ENCODE results near the gene FLT3LG. TPM values are rescaled to one million over a fixed set of nuclear protein-coding genes. Genes with fewer than 3 reads are reported as not detected.

FLT3LG gene
- total and polyA plus RNA-seq, 2 experiments from 2014 or later = 0.49 to 1.8 TPM

- Histone ChIP-seq H3K9me2 (ENCODE audit: insufficient read depth) (no peaks in the 10 kb centered on the region), H2AFZ (peak overlapping the region; percentile 100), H3K4me1 (ENCODE audit: insufficient read depth) (peaks cover 21% of the 10 kb centered on the region), H3F3A (replicated peaks; ENCODE audit: low read depth) (peaks cover 23% of the 10 kb centered on the region), H3K27me3 (ENCODE audit: insufficient read depth) (peaks cover 34% of the 10 kb centered on the region), H3K4me2 (peak overlapping the region; percentile 99), H3K36me3 (ENCODE audit: insufficient read depth) (peaks cover 3% of the 10 kb centered on the region; the same call in 1 of the 2 replicates), H3K27ac (ENCODE audit: low read depth) (peak overlapping the region; percentile 93; the same call in 1 of the 2 replicates), H3K4me3 (peak overlapping the region; percentile 94), H4K20me1 (replicated peaks; ENCODE audit: insufficient read depth) (peaks cover 4% of the 10 kb centered on the region; the same call in 1 of the 2 replicates), H3K79me2 (replicated peaks; ENCODE audit: insufficient read depth) (no peaks in the 10 kb centered on the region)
- peaks cover 27% of the 10 kb centered on the region for H3K36me3 Mint-ChIP-seq (ENCODE audit: low read depth)
- H3K9me3 Mint-ChIP-seq = peaks cover 5% of the 10 kb centered on the region; the same call in 2 of the 3 replicates
- TF ChIP-seq ZNF462 (CRISPR knock-in tag; IDR thresholded peaks at IDR 0.05) (no peak), NANOG (IDR thresholded peaks at IDR 0.05; ENCODE audit: borderline replicate concordance) (no peak), POLR2AphosphoS5 (IDR thresholded peaks at IDR 0.05; ENCODE audit: low read depth) (no peak), REST (IDR thresholded peaks at IDR 0.05; ENCODE audit: unreplicated experiment) (peak; percentile 5), STAT1 (IDR thresholded peaks at IDR 0.05; ENCODE audit: unreplicated experiment) (no peak), CREB1 (CRISPR knock-in tag; IDR thresholded peaks at IDR 0.05; ENCODE audit: low read depth) (peak; percentile 72), EZH2 (IDR thresholded peaks at IDR 0.05; ENCODE audit: low read depth, unreplicated experiment) (no peak), ZNF331 (CRISPR knock-in tag; IDR thresholded peaks at IDR 0.05; ENCODE audit: low read depth) (no peak), ZNF114 (CRISPR knock-in tag; IDR thresholded peaks at IDR 0.05) (no peak), CTCF (conservative IDR thresholded peaks at IDR 0.05; ENCODE audit: low read depth in 2 of 2) (peak; percentile 80 to 92), ETS1 (IDR thresholded peaks at IDR 0.05) (peak; percentile 99), EZH2phosphoT487 (IDR thresholded peaks at IDR 0.05; ENCODE audit: unreplicated experiment) (no peak), JUNB (IDR thresholded peaks at IDR 0.05; ENCODE audit: unreplicated experiment) (no peak)
- H3K27ac Mint-ChIP-seq = no peak overlapping the region
- ATAC-seq = peak; percentile 66
- peaks cover 32% of the 10 kb centered on the region for H3K4me1 Mint-ChIP-seq
- peaks cover 69% of the 10 kb centered on the region for H3K27me3 Mint-ChIP-seq (ENCODE audit: insufficient read depth, low read depth, poor library complexity)
- peak; percentile 98 for DNase-seq (ENCODE audit: low spot score)
- peak overlapping the region; percentile 66 for H3K4me3 Mint-ChIP-seq
Measured at GRCh38 chr19:49443366-49444099, 30.5 kb upstream of the FLT3LG start.
